Activated naive CD4-positive, alpha-beta T cell treated with anti-CD3 and anti-CD28 coated beads for 36 hours (primary cell): ENCODE results near the gene GORASP1. TPM values are rescaled to one million over a fixed set of nuclear protein-coding genes. Genes with fewer than 3 reads are reported as not detected.

Experiments
- CTCF ChIA-PET: fragments of 350-600 bp; sonication (Branson Sonifier 250); formaldehyde crosslinking; loops from one replicate; lab custom pipeline; 2021; ENCODE audit warnings: antibody characterized with exemption; lab: Charles Lee
- DNase-seq: peaks from one replicate; pipeline ENCODE4 v3.0.0-alpha.2; 2020
- H3K27ac Mint-ChIP-seq: one replicate; pipeline ENCODE4 v1.8.0; 2021; ENCODE audit warnings: mild to moderate bottlenecking, mixed read lengths
- H3K27me3 Mint-ChIP-seq: one replicate; pipeline ENCODE4 v1.8.0; 2021; ENCODE audit warnings: low read depth, mixed read lengths
- H3K36me3 Mint-ChIP-seq: one replicate; pipeline ENCODE4 v1.8.0; 2021; ENCODE audit warnings: low read depth, mixed read lengths
- H3K4me1 Mint-ChIP-seq: one replicate; pipeline ENCODE4 v1.8.0; 2021; ENCODE audit warnings: low read depth, mixed read lengths
- H3K4me3 Mint-ChIP-seq: one replicate; pipeline ENCODE4 v1.8.0; 2021; ENCODE audit warnings: mild to moderate bottlenecking, moderate library complexity, mixed read lengths
- H3K9me3 Mint-ChIP-seq: one replicate; pipeline ENCODE4 v1.8.0; 2021; ENCODE audit warnings: mixed read lengths
- intact Hi-C: fragments of 100-400 bp; cut with micrococcal nuclease; formaldehyde crosslinking; loops from one replicate; pipeline ENCODE4 v1.15.1; 2023
- total RNA-seq, 2 experiments: library from RNA; stranded (reverse); gene quantifications; one replicate each; pipeline ENCODE4 v1.2.3, GENCODE V29; 2021

Gene GORASP1
- total RNA-seq, 2 experiments from 2014 or later = 19.0 to 21.8 TPM

DNA sequence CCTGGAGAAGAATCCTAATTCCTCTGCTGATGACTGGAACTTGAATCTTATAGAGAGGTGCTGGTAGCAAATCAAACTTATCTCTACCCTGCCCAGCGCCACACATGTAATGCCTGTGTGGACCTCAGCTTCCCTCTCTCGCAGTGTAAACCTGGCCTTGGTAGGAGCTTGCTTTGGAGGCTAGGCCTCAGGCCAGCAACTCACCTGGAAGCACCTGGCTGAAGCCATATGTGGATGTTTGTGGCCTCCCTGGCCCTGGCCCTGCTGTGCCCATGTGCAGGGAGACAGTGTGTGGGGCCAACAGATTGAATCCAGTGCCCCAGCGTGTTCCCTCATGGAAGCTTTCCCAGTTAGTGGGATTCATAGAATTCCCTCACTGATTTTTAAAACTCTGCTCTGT, 8.4 kb upstream of the GORASP1 start:
- no peak overlapping the region for H3K4me3 Mint-ChIP-seq
- intact Hi-C loops = no loop called here
- H3K4me1 Mint-ChIP-seq = no peaks in the 10 kb centered on the region
- H3K9me3 Mint-ChIP-seq = no peaks in the 10 kb centered on the region
- DNase-seq = no peak
- no peaks in the 10 kb centered on the region for H3K36me3 Mint-ChIP-seq
- no peaks in the 10 kb centered on the region for H3K27me3 Mint-ChIP-seq
- CTCF ChIA-PET = interaction anchor here (0.6 to 2.4 kb wide), 6 partner anchors 11 to 262 kb away, joined by 3 to 11 read pairs (median 4); no protein-coding TSS in a partner anchor
- H3K27ac Mint-ChIP-seq = no peak overlapping the region

DNA sequence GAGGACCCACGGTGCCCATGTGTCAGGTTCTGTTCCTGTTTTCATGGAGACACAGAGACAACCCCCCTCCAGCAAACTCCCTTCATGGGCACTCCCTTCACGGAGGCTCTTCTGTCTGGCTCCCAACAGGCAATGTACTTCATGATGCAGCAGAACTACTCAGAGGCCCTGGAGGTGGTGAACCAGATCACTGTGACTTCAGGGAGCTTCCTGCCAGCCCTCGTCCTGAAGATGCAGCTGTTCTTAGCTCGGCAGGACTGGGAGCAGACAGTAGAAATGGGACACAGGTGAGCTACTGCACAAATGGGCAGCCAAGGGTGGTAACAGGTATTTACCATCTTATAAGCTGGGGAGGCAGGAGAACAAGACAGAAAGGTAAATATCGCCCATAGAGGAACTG, 7.0 kb upstream of the GORASP1 start:
- Mint-ChIP-seq H3K27me3 (no peaks in the 10 kb centered on the region), H3K4me1 (no peaks in the 10 kb centered on the region), H3K36me3 (no peaks in the 10 kb centered on the region), H3K9me3 (no peaks in the 10 kb centered on the region), H3K4me3 (no peak overlapping the region), H3K27ac (no peak overlapping the region)
- DNase-seq = no peak
- CTCF ChIA-PET = interaction anchor here (0.6 to 1.8 kb wide), 2 partner anchors 54 to 174 kb away, joined by 3 to 5 read pairs; no protein-coding TSS in a partner anchor
- intact Hi-C loops = no loop called here

- DNase-seq = no peak
- H3K36me3 Mint-ChIP-seq = no peaks in the 10 kb centered on the region
- H3K27me3 Mint-ChIP-seq = no peaks in the 10 kb centered on the region
- intact Hi-C loops = no loop called here
- CTCF ChIA-PET = no interaction called here
- no peak overlapping the region for H3K27ac Mint-ChIP-seq
- H3K9me3 Mint-ChIP-seq = no peaks in the 10 kb centered on the region
- H3K4me3 Mint-ChIP-seq = no peak overlapping the region
- peaks cover 5% of the 10 kb centered on the region for H3K4me1 Mint-ChIP-seq
Observed at GRCh38 chr3:39113291-39113690, 5.9 kb upstream of the GORASP1 start.

GRCh38 chr3:39112535-39112934, 5.1 kb upstream of the GORASP1 start:
- Mint-ChIP-seq H3K27me3 (no peaks in the 10 kb centered on the region), H3K27ac (no peak overlapping the region), H3K9me3 (no peaks in the 10 kb centered on the region), H3K4me3 (no peak overlapping the region), H3K4me1 (peaks cover 13% of the 10 kb centered on the region), H3K36me3 (no peaks in the 10 kb centered on the region)
- CTCF ChIA-PET = no interaction called here
- no peak for DNase-seq
- intact Hi-C loops = no loop called here

- H3K4me1 Mint-ChIP-seq = peaks cover 13% of the 10 kb centered on the region
- H3K27me3 Mint-ChIP-seq = no peaks in the 10 kb centered on the region
- no peaks in the 10 kb centered on the region for H3K9me3 Mint-ChIP-seq
- no peak for DNase-seq
- no peak overlapping the region for H3K4me3 Mint-ChIP-seq
- no peaks in the 10 kb centered on the region for H3K36me3 Mint-ChIP-seq
- CTCF ChIA-PET = no interaction called here
- no peak overlapping the region for H3K27ac Mint-ChIP-seq
- intact Hi-C loops = no loop called here
Observed at GRCh38 chr3:39112113-39112512, 4.7 kb upstream of the GORASP1 start.

- intact Hi-C loops = no loop called here
- no peaks in the 10 kb centered on the region for H3K9me3 Mint-ChIP-seq
- no peaks in the 10 kb centered on the region for H3K27me3 Mint-ChIP-seq
- CTCF ChIA-PET = interaction anchor here (9.6 kb wide), 1 partner anchor 180 kb away, joined by 111 read pairs; no protein-coding TSS in a partner anchor
- H3K36me3 Mint-ChIP-seq = no peaks in the 10 kb centered on the region
- no peak for DNase-seq
- H3K27ac Mint-ChIP-seq = no peak overlapping the region
- H3K4me1 Mint-ChIP-seq = peaks cover 30% of the 10 kb centered on the region
- no peak overlapping the region for H3K4me3 Mint-ChIP-seq
Observed at GRCh38 chr3:39110041-39110639, 2.7 kb upstream of the GORASP1 start.

- intact Hi-C loops = loop anchor here (2.0 kb wide), 1 partner anchor 100 kb away; no protein-coding TSS in a partner anchor
- CTCF ChIA-PET = interaction anchor here (1.2 to 9.6 kb wide), 3 partner anchors 18 to 181 kb away, joined by 3 to 111 read pairs (median 7); no protein-coding TSS in a partner anchor
- no peak for DNase-seq
Observed at GRCh38 chr3:39109086-39109485, 1.7 kb upstream of the GORASP1 start.

GRCh38 chr3:39108200-39108710, 828 bp upstream of the GORASP1 start:
- intact Hi-C loops = loop anchor here (1.0 to 2.0 kb wide), 2 partner anchors 72 to 101 kb away; no protein-coding TSS in a partner anchor
- peak; percentile 20 for DNase-seq

More at GRCh38 chr3:39109086-39109485, 1.7 kb upstream of the GORASP1 start:
- Mint-ChIP-seq H3K9me3 (no peaks in the 10 kb centered on the region), H3K4me1 (peaks cover 34% of the 10 kb centered on the region), H3K27ac (no peak overlapping the region), H3K36me3 (no peaks in the 10 kb centered on the region), H3K27me3 (no peaks in the 10 kb centered on the region), H3K4me3 (no peak overlapping the region)

DNA sequence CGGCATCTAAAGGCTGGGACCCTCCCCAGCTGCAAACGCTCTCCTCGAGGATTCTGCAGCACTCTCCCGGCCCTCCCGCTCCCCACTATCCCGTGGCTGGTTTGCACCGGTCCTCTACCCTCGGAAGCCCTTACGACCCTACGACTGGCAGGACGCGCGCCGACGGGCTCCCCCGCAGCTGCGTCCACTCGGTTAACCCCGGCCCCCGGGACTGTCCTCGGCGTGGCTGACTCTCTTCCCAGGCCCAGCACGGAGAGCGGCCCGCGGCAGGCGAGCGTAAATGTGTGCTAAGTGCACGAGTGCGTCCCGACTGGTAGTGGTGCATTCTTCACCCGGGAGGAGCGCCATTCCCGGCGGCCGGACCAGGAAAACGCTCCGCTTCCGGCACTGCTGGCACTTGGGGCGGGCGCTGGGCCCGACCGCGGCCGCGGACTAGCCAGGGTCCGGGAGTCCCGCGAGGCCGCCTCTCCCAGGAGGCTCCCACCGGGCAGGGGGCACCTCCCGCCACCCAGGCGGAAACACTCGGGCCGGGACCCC, 508 bp downstream of the GORASP1 start:
- intact Hi-C loops = loop anchor here (1.0 to 2.0 kb wide), 5 partner anchors 19 to 276 kb away; partner anchors contain the start of genes SLC25A38 and WDR48
- H3K36me3 Mint-ChIP-seq = no peaks in the 10 kb centered on the region
- CTCF ChIA-PET = interaction anchor here (1.4 to 9.6 kb wide), 4 partner anchors 21 to 183 kb away, joined by 5 to 111 read pairs (median 8); no protein-coding TSS in a partner anchor
- peaks cover 45% of the 10 kb centered on the region for H3K4me1 Mint-ChIP-seq
- H3K27me3 Mint-ChIP-seq = no peaks in the 10 kb centered on the region
- H3K27ac Mint-ChIP-seq = peak overlapping the region; percentile 8
- peak overlapping the region; percentile 82 for H3K4me3 Mint-ChIP-seq
- no peaks in the 10 kb centered on the region for H3K9me3 Mint-ChIP-seq
- peak; percentile 28 for DNase-seq

More at GRCh38 chr3:39108200-39108710, 828 bp upstream of the GORASP1 start:
- peak overlapping the region; percentile 83 for H3K4me3 Mint-ChIP-seq
- no peaks in the 10 kb centered on the region for H3K36me3 Mint-ChIP-seq
- H3K9me3 Mint-ChIP-seq = no peaks in the 10 kb centered on the region
- peaks cover 38% of the 10 kb centered on the region for H3K4me1 Mint-ChIP-seq
- CTCF ChIA-PET = interaction anchor here (0.9 to 9.6 kb wide), 5 partner anchors 19 to 269 kb away, joined by 3 to 111 read pairs (median 7); no protein-coding TSS in a partner anchor
- peak overlapping the region; percentile 14 for H3K27ac Mint-ChIP-seq
- H3K27me3 Mint-ChIP-seq = no peaks in the 10 kb centered on the region

DNA sequence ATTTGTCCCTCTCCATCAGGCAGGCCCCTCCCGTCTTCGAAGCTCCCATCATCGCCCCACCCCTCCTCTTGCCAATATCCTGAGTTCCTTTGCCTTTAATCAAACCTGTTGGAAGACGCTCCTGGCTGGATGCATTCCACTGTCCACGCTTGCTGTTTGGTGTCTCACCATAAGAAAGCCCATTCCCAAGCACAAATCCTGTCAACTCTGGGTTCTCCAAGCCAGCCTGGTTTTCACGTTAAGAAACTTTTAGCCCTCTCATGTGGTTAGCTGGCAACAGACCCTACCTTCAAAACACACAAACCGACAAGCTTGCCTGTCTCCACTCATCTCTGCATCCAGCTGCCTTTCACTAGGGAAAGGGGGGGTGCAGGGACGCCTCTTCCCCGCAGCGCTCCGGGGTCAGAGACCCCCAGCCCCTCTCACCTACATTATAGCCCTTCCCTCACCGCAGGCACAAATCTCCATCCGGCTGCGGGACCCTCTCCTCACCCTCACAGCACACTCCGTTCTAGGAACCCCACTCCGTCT, 1.1 kb downstream of the GORASP1 start:
- intact Hi-C loops = loop anchor here (2.0 kb wide), 1 partner anchor 54 kb away; the partner anchor contains the start of gene WDR48
- Mint-ChIP-seq H3K36me3 (no peaks in the 10 kb centered on the region), H3K4me1 (peaks cover 48% of the 10 kb centered on the region), H3K27ac (peak overlapping the region; percentile 8), H3K9me3 (no peaks in the 10 kb centered on the region), H3K4me3 (peak overlapping the region; percentile 82), H3K27me3 (no peaks in the 10 kb centered on the region)
- no peak for DNase-seq
- CTCF ChIA-PET = interaction anchor here (1.4 to 9.6 kb wide), 4 partner anchors 22 to 184 kb away, joined by 5 to 111 read pairs (median 8); no protein-coding TSS in a partner anchor

GRCh38 chr3:39105687-39106063, 1.8 kb downstream of the GORASP1 start:
- Mint-ChIP-seq H3K4me3 (peak overlapping the region; percentile 82), H3K4me1 (peaks cover 48% of the 10 kb centered on the region), H3K27me3 (no peaks in the 10 kb centered on the region), H3K9me3 (no peaks in the 10 kb centered on the region), H3K27ac (no peak overlapping the region), H3K36me3 (no peaks in the 10 kb centered on the region)
- DNase-seq = no peak
- intact Hi-C loops = loop anchor here (2.0 kb wide), 1 partner anchor 53 kb away; the partner anchor contains the start of gene WDR48
- CTCF ChIA-PET = interaction anchor here (0.9 to 9.6 kb wide), 5 partner anchors 22 to 184 kb away, joined by 3 to 111 read pairs (median 5); no protein-coding TSS in a partner anchor
